Activated CD4-positive, alpha-beta T cell treated with anti-CD3 and anti-CD28 coated beads for 4 hours (primary cell): Measurements from ENCODE around the gene ATXN10.

ENCODE experiments used
- DNase-seq, 2 donors: peaks; one replicate each; pipeline ENCODE4 v3.0.0-alpha.2; 2020

ATXN10 gene

DNA sequence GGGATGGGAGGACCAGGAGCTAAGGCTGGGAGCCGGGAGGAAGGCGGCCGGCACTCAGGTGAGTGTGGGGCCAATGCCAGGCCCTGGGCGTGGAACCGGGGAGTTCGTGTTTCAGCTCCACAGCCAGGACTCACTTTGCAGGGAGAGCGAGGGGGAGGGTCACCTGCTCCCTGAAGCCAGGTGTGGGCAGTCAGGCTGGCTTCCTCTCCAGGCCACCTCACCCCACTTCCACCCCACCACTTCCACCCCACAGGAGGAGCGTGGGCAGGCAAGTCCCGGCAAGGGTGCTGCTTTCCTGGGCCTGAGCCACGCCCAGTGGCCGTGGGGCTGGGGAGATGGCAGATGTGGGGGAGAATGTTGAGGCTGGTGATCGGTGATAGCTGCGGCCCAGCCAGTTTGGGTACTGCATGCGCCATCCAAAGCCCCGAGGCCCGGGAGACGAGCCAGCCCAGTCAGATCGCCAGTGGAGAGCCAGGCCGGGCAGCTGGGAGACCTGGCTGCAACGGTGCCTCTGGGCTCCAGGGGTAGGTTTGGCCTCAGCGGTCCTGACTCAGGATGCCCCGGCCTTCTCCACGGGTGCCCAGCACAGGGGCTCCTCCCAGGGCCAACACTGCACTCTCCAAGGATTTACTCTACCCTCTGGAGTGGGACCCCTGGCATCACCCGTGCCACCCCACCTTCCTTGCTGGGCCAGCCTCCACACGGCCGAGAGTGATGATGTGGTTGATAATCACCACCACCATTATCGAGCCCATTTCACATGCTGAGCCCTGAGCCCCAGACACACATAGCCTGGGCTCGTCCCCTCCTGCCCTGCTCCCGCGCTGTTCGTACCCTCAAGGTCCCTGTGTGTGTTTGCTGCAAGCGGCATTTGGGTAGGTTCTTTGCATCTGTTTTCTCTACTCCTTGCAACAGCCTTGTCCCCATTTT lies 211.5 kb downstream of the ATXN10 start:
- DNase-seq, result no peak

DNA sequence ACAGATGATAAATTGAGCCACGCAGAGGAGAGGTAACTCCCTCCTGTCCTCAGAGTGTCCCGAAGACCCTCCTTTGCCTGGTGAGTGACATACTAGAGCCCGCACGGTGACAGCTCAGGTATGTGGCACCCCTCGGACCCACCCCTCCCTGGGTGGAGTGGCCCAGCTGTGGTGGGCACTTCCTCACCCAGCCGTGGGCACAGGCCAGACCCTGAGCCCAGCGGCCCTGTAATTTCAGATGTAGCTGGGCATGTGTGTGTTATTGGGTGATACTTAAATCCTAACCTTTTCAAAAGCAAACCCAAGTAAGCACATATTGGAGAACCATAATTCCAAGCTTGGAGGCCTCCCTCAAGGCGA lies 212.2 kb downstream of the ATXN10 start:
- DNase-seq, result no peak

DNA sequence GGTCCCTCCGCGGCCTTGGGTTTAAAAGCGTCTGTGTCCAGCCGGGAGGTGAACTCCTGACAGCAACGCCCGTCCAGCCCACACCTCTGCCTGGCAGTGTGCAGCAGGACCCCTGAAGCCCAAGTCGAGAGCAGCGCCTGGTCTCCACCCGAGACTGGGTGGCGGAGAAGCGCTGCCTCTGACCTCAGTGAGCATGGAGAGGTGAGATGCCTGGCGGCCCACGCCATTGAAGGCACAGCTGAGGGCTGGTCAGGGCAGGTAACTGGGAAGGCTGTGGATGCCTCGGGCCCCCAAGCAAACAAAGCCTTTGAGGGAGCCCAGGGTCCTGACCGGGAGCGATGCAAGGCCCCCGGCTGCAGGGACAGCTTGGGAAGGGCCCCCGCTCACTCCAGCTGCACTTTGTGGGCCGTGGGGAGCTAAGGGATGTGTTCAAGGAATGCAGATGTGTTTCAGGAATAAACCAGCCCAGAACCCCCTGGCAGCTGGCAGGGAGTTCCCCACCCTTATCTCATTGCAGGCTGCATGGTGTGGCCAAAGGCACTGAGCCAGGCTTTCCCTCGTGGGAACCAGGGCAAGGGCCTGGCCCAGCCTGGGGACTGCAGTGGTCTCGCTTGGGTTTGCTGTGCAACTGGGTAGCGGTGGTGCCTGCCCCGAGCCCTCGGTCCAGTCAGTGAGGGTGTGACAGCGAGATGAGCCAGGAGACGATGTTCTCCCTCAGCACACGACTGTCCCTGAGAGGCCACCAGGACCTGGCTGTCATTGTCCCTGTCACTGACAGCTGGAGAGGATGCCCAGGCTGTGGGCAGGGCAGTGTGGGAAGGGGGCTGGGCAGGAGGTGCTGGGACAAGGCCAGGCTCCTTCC lies 212.8 kb downstream of the ATXN10 start:
- no peak for DNase-seq

DNA sequence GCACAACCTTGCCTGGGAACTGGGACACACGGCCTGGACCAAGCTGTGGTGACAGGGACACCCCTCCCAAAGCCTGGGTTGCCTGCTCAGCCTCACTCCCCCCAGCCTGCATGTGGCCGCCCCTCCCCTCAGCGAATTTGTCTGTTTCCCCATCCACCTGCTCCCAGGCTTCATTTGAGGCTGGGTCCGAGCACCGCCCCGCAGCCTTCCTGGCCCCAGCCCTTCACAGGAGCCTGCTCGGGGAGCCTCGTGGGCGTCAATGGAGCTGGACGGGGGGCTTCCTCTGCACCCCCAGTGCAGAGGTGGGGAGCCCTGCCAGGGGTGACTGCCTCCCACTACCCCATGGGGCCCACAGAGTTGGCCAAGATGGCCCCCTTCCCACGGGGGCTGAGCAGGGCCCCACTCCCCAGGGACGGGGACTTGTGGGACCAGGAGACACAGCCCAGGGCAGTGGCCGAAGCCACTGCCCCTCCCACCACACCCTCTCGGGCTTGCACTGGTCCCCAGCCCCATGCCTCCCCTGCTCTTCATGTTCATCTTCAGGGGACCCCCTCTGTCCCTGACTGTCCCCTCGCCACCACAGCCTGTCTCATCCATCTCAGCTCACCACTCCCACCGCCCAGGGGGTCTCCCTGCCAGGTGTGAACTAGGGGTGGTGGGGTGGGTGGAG lies 213.7 kb downstream of the ATXN10 start:
- no peak for DNase-seq

DNA sequence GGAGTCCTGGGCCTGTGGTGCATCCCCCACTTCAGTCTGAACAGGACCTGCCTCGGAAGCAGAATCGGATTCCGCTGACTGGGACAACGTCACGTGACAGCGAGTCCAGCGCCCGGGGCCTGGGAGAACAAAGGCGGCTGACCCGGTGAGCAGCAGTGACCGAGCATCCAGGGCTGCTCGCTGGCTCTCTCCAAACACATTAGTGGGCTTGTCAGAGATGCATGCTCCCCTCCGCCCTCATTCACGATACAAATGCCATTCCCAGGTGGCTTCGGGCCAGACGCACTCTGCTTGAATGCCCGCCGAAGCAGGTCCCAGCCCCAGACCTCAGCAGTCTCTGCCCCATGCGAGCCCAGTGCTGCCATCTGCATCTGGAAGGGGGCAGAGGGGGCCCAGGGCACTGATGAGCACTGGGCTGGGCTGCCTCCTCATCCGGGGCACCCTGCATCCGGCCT lies 214.3 kb downstream of the ATXN10 start:
- DNase-seq, result no peak

DNA sequence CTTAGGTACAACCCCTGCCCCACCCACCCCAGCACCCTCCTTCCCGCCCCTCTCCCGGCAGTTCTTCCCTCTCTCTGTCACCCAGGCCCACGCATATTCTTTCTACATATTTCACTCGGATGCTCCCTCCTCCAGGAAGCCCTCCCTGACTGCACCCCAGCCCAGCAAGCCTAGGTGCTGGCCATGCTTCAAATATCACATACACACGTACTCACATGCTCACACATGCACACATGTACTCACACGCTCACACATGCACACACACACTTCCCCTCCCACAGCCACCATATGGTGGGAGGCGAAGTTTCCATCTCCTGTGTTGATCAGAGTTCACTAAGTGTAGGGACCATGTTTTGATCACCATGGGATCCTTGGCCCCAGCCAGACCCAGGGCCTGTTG lies 214.9 kb downstream of the ATXN10 start:
- no peak for DNase-seq

DNA sequence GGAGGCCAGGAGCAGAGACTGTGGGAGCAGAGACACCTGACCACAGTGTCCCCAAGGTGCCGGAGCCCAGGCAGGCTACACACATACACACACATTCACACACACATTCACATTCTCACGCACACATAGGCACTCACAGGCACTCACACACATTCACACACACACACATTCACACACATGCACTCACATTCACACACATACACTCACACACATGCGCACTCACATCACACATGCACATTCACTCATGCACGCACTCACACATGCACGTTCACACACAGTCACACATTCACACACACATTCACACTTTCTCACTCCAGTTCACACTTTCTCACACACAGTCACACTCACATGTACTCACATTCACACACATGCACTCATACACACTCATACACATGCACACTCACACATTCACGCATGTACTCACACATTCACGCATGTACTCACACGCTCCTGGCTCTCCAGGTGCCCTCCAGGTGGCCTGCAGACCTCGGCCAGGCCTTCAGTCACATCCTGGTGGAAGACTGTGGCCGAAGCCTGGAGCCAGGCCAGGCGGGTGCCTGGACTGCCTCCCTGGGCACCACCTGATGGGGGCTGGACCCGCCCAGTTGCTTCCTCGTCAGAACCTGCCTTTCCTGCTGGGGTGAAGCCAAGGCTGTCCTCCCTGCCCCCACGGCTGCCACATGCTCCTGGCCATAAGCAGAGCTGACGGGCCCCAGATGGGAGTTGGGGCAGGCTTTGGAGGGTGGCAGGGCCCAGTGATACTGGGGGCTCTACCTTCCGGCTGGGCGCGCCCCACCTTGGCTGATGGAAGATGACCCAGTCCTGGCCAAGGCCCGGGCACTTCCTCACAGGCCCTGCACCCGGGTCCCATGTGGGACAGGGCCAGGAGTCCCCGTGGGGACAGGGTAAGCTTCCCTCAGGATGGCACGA lies 215.8 kb downstream of the ATXN10 start:
- no peak for DNase-seq

DNA sequence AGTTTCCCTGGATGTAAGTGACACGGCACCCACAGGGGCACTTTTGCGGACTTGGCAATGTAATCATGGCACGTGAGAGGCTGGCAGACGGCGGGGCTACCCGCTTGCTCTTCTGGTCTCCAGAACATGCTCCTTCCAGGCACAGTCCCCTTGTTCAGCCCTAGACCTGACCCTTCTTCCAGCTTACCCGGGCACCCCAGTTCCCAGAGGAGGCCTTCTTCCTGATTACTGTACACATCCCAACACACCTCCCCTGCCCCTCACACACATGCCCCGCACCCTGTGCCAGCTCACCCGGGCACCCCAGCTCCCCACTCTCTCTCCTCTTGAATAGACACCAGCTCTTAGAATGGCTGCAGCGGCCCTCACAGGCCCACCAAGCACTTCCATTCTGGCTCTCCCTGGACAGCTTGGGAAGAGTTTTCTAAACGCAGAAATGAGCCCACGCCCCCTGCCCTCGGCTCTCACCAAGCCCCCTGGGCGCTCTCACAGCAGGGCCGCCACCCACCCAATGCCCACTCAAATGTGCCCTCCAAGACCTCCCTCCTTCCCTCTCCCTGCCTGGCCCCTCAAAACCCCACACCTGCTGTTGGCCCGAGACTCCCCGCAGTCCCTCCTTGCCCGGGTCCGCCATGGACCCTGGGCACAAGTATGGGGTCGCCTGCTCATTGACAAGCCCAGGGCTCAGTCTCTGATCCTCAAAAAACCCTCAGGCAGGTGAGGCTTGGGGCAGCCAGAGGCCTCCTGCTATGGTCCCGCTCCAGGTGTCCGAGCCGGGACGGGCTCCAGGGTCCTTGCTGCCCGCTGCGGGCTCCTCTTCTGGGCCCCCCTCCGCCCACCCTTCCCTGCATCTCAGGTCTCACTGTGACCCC lies 216.8 kb downstream of the ATXN10 start:
- no peak for DNase-seq

DNA sequence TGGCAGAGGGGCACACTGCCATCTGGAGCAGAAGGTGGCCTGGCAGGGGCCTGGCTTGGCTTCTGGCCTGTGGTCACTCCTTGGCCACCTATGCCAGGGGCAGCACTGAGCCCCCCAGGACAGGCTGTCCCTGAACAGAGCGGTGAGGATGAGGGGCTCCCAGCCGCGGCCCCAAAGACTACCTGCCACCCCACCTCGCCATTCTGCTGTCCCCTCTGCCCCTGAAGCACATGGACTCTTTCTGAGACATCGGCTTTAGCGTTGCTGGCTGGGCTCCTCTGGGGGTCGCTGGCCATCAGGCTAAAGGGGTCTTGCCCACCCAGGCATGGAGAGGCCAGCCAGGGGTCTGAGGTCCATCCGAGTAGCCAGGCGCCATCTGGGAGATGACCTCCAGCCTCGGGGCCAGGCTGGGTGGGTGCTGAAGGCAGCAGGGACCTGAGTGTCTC lies 217.5 kb downstream of the ATXN10 start:
- DNase-seq, result no peak

DNA sequence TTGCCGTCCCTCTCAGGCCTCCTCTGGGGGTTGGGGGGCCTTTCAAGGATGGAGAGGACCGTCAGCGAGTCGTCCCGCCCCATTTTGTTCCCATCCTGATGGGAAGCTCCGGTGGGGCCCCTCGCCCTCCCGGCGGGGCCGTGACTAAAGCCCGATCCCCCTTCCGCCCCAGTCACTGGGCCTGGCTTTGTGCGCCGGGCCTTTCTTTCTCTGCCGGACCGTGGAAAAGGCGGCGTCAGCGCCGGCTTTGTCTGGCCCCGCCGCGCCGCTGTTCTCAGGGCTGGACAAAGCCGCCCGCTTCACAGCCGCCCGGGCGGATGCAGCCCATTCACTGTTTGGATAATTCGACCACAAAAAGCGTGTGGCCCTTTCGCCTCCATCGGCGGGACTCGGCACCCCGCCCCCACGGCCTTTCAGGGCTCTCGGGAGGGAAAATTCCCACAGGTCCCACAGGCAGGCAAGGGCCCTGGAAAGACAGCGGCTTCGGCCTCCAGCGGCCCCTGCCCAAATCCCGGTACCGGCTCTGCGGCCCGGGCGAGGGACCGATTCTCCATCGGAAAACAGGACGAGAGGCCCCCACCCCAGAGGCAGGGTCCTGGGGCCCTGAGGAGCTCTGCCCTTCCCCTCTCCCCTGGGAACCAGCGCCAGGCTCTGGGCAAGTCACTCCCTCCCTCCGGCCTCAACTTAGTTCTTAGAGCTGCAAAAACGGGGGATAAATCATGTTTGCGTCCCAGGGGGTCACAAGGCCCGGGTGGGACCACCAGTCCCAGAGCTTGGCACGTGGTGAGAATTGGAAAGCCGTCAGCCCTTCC lies 218.1 kb downstream of the ATXN10 start:
- DNase-seq, result no peak

DNA sequence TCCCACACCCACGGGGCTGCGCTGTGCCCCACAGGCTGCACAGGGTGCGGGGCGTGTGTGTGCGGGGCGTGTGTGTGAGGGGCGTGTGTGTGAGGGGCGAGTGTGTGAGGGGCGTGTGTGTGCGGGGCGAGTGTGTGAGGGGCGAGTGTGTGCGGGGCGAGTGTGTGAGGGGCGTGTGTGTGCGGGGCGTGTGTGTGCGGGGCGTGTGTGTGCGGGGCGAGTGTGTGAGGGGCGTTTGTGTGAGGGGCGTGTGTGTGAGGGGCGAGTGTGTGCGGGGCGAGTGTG lies 218.7 kb downstream of the ATXN10 start:
- DNase-seq, result no peak

DNA sequence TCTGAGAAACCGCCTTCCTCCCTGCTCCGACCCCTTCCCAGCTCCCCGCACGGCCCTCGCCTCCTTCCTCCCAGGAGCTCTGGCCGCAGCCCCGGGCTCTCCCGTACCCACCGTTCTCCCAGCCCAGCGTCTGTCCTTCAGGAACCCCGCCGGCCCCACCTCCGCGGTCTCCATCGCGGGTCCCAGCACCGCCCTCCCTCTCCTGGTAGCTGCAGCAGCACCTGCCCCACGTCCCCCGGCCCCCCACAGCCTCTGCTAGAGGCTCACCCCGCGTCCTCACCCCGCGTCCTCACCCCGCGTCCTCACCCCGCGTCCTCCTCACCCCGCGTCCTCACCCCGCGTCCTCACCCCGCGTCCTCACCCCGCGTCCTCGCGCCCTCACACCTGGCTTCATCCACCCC lies 219.4 kb downstream of the ATXN10 start:
- no peak for DNase-seq

DNA sequence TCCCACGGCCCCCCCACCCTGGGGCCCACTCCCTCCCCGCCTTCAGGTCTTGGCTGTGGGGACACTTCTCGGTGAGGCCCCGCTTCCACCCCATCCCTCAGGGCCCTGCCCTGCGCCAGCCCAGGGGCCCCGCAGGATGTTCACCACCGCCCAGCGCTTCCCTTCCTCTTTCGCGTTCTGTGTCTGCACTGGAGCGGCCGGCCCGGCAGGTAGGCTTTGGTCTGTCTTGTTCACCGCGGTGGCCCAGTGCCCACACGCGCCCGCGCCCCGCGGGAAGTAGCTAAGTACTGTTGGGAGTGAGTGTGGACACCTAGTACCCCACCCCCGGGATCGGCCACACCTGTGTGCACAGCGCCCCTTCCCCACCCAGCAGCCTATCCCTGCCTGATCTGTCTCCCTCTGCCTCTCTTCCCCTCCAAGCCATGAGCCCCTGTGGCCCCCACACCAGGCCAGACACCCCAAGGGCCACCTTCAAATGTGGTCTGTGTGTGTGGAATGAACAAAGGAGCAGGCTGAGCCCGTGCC lies 219.9 kb downstream of the ATXN10 start:
- no peak for DNase-seq

DNA sequence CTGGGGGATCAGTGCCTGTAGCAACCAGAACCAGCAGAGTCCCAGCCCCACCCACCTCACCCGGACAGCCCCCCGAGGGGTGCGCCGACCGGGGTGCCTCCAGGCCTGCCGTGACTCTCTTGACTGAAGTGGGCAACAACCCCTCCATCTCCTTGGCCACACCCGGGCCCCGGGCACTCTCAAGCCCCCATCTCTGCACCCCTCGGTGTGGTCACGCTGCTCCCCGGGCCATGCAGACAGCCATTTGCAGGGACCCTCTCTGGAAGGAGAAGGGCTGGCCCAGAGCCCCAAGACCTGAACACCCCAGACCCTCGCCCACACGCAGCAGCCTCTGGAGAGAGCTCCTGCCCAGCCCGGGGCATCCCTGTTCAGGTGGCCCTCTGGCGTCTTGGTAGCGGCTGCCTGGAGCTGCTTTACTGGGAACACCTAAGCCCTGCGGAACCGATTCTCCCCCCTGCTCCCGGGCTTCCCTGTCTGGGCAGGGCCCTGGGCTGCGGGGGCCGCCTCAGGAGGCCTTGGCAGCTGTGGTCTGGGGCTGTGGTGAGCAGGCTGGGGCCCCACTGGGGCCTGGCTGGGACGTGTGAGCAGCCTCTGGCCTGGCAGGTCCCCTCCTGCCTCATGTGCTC lies 220.5 kb downstream of the ATXN10 start:
- no peak for DNase-seq

DNA sequence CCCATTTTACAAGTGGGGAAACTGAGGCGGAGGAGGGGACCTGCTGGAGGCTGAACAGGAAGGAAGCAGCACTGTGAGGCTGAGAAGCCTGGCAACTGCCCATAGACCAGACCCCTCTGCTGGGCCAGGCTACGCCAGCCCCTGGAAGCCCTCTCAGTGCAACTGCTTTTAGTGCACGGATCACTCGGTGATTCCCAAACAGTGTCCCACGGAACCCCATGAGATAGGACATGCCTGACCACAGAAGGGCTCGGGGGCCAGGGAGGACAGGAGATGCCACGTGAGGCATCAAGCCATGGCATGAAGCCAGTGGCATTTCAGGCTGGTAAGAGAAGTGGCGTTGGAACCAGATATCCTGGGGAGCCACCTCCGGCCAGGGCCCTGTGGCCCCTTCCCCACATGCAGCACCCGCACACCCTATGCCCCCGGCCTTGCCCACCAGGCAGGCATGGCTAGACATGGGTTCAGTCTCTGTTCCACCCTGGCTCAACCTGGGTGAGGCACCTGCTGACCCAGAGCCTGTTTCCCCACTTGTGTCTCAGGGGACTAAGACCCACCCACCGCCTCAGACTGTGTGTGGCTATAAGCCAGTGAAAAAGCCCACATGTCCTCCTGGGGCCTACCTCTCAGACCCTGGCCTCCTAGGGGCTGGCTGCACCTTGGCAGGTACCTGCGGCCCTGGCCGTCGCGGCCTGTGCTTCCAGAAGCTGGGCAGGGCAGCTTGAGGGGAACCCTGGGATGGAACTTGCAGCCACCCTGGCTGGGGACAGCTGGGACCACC lies 221.2 kb downstream of the ATXN10 start:
- no peak for DNase-seq

DNA sequence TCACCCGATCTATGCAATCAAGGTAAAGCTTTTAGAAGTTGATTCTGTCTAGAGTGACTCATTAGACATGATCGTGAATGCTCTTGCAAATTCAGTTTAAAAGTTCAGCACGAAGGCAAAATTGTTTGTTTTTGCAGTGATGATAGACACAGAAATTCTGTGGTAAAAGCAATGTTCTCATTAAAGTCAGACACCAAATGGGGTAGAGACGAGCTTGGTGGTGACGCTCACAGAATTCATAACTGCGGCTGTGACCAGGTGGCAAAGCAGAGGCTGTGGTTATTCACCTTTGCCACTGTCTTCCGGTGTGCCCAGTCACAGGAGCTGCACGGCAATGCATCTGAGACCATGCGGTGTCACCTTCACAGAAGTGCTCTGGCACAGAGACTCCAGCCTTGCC lies 221.9 kb downstream of the ATXN10 start:
- no peak for DNase-seq
